Glutamatergic neuron (in vitro differentiated cells): ENCODE measurements around the gene GABRG3. TPM values are rescaled to one million over a fixed set of nuclear protein-coding genes. Genes with fewer than 3 reads are reported as not detected.

Experiments used
- DNase-seq: peaks from one replicate; pipeline ENCODE4 v3.0.0; 2022
- H3K27ac Mint-ChIP-seq: one replicate; pipeline ENCODE4 v1.8.0; 2020; ENCODE audit warnings: mild to moderate bottlenecking, mixed read lengths, inconsistent platforms; ENCODE audit not compliant: unreplicated experiment
- H3K27me3 Mint-ChIP-seq: one replicate; pipeline ENCODE4 v1.8.0; 2020; ENCODE audit warnings: mild to moderate bottlenecking, moderate library complexity, mixed read lengths, inconsistent platforms; ENCODE audit not compliant: unreplicated experiment
- H3K36me3 Mint-ChIP-seq: one replicate; pipeline ENCODE4 v1.8.0; 2020; ENCODE audit warnings: mild to moderate bottlenecking, mixed read lengths, inconsistent platforms; ENCODE audit not compliant: unreplicated experiment
- H3K4me1 Mint-ChIP-seq: one replicate; pipeline ENCODE4 v1.8.0; 2020; ENCODE audit warnings: mild to moderate bottlenecking, low read depth, mixed read lengths, inconsistent platforms; ENCODE audit not compliant: unreplicated experiment
- H3K4me3 Mint-ChIP-seq: one replicate; pipeline ENCODE4 v1.8.0; 2020; ENCODE audit warnings: mild to moderate bottlenecking, mixed read lengths, inconsistent platforms; ENCODE audit not compliant: unreplicated experiment
- H3K9me3 Mint-ChIP-seq: one replicate; pipeline ENCODE4 v1.8.0; 2020; ENCODE audit warnings: mild to moderate bottlenecking, moderate library complexity, mixed read lengths, inconsistent platforms; ENCODE audit not compliant: unreplicated experiment
- CTCF ChIP-seq: fragments of 200-600 bp; sonication (generic); IDR thresholded peaks from one replicate; pipeline ENCODE4 v1.5.0; 2021; ENCODE audit not compliant: partially characterized antibody, unreplicated experiment
- total RNA-seq: library from RNA; stranded (reverse); fragmentation: NEBNext Ultra II Directional; extraction: Animal tissue kit (Norgen Biotek cat#: 25700); gene quantifications from one replicate; pipeline ENCODE4 v1.2.1, GENCODE V29; 2021; ENCODE audit not compliant: unreplicated experiment

Gene GABRG3
- total RNA-seq, 1 donor from 2014 or later: 1.3 TPM

GRCh38 chr15:27483124-27483523, 512.1 kb downstream of the GABRG3 start:
- no peak for DNase-seq
- Mint-ChIP-seq H3K9me3 (peaks cover 2% of the 10 kb centered on the region), H3K27ac (no peak overlapping the region), H3K4me3 (no peak overlapping the region), H3K36me3 (no peaks in the 10 kb centered on the region), H3K4me1 (peaks cover 4% of the 10 kb centered on the region), H3K27me3 (peaks cover 2% of the 10 kb centered on the region)
- no peak for TF ChIP-seq CTCF

DNA sequence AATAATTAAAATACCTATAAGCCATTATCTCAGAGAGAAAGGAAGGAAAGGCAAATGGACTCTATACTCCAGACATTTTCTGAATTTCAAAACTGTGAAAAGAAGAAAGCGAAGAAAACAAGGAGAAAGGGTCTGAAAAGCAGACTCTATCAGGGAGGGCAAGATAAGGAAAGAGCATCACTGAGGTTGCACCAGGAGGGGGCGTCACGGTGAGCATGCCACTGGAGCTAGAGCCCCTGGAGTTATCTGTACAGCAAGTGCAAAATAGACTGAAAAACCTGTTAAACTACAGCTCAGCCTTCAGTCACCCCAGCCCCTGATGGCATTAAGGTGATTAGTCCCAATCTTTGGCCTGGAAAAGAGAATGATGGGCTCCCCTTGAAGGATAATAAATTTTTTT, 514.3 kb downstream of the GABRG3 start:
- no peaks in the 10 kb centered on the region for H3K36me3 Mint-ChIP-seq
- DNase-seq: no peak

DNA sequence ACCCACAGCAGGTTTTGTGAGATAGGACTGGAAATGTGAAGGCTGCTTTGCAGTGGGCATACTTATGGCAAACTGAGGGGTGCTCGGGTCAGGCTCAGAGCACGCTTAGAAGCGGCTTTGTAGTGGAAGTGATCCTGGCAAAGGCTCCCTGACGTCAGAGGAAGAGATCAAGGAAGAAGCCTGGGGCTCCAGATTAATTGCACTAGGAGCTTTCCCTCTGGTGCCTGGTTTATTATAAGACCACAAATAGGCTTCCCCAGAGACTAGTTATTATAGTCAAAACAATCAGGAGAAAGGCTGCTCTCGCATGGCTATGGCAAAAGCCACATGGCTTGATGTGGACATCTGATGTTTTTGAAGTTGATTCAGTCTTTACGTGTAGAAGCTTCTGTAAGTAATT, 515.1 kb downstream of the GABRG3 start:
- Mint-ChIP-seq H3K27ac (no peak overlapping the region), H3K4me3 (no peak overlapping the region), H3K9me3 (peaks cover 2% of the 10 kb centered on the region), H3K27me3 (peaks cover 2% of the 10 kb centered on the region), H3K4me1 (peaks cover 4% of the 10 kb centered on the region), H3K36me3 (no peaks in the 10 kb centered on the region)
- TF ChIP-seq CTCF: no peak
- no peak for DNase-seq

More for the DNA sequence above, 514.3 kb downstream of the GABRG3 start:
- Mint-ChIP-seq H3K4me3 (no peak overlapping the region), H3K4me1 (peaks cover 4% of the 10 kb centered on the region), H3K9me3 (peaks cover 2% of the 10 kb centered on the region), H3K27ac (no peak overlapping the region), H3K27me3 (peaks cover 2% of the 10 kb centered on the region)
- no peak for TF ChIP-seq CTCF

DNA sequence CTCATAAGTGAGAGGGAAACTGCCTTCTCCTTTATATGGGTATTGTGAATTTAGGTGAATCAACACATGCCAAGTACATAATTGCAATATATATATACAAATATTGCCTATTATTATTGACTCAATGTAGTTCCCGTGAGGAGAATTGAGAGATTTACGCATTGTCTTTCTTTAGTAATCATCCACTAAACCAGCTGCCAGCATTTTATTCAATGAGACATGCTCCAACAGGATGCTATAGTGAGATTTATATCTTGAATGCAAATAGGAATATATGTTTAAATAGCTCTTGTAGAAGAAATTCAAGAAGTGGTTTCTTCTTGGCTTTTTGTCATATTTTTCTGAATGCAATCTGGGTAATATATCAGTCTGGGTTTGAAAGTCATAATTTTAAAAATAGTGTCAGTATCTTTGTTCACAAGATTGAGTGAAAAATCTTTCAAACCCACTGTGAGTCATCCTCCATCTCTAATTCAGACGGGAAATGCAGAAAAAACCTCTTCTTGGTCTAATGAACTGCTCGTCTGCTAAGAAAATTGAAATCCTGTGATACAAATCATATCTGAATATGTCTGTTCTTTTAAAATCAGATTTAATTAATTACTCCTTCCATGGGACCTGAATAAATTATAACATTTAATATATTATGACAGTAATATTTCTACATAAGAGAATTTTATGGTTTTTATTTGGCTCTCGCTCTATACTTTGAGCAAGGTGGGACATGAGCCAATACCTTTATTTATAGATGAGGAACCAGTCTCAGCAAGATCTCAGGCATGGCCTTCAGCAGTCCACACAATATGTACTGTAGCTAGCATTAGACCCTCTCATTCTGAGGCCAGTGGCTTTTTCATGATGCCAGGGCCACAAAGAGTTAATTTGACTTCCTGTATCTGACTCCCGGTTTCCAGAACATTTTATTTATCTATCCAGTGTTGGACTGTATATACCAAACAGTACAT, 516.0 kb downstream of the GABRG3 start:
- H3K27me3 Mint-ChIP-seq: peaks cover 2% of the 10 kb centered on the region
- H3K27ac Mint-ChIP-seq: no peak overlapping the region
- no peaks in the 10 kb centered on the region for H3K36me3 Mint-ChIP-seq
- TF ChIP-seq CTCF: no peak
- no peak for DNase-seq
- H3K4me3 Mint-ChIP-seq: no peak overlapping the region
- peaks cover 2% of the 10 kb centered on the region for H3K9me3 Mint-ChIP-seq
- peaks cover 4% of the 10 kb centered on the region for H3K4me1 Mint-ChIP-seq

DNA sequence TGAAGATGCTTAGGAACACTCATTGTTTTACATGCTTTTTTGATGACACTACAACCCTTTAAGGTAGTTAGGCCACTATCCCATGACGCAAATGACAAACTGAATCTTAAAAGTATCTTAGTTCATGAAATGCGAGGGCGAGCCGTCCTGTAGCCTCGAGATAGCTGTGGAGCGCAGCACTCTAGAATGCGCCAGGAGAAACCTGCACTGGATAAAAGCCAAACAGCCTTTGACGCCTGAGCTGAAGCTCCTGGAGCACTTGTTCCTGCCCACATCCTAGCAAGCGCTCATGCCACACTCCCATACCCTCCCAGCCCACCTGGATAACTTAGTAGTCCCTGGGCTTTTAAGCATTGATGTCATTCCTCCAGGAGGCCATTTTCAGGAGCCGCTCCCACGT, 516.9 kb downstream of the GABRG3 start:
- Mint-ChIP-seq H3K36me3 (no peaks in the 10 kb centered on the region), H3K4me1 (peaks cover 7% of the 10 kb centered on the region), H3K4me3 (no peak overlapping the region), H3K9me3 (peaks cover 2% of the 10 kb centered on the region), H3K27ac (no peak overlapping the region), H3K27me3 (peaks cover 2% of the 10 kb centered on the region)
- no peak for DNase-seq
- TF ChIP-seq CTCF: no peak
